ENCODE data around the gene ARID1B. TPM values are rescaled to one million over a fixed set of nuclear protein-coding genes. Genes with fewer than 3 reads are reported as not detected.
A peak's percentile ranks its signal among the peaks of the same experiment; 100 is the strongest.

The ARID1B gene
- total and polyA plus RNA-seq, 2 of the 13 experiments (the other 11 are each of a cell fraction or from before 2014, with no cell fraction given) = 20.1 to 32.6 TPM

GRCh38 chr6:156953479-156954146 lies 176.4 kb downstream of the ARID1B start (continued):
- TF ChIP-seq ZNF567 (CRISPR knock-in tag; IDR thresholded peaks at IDR 0.05; ENCODE audit: borderline replicate concordance) = no peak
- TF ChIP-seq ZFY (CRISPR knock-in tag; IDR thresholded peaks at IDR 0.05) = 0 out of 2 replicates have a peak, but pooled peaks have one; percentile 26
- TF ChIP-seq EEA1 (CRISPR knock-in tag; IDR thresholded peaks at IDR 0.05; ENCODE audit: borderline replicate concordance) = no peak
- no peak for TF ChIP-seq NFATC3 (CRISPR knock-in tag; IDR thresholded peaks at IDR 0.05)
- no peak for TF ChIP-seq MED13 (CRISPR knock-in tag; IDR thresholded peaks at IDR 0.05)
- TF ChIP-seq GFI1 (CRISPR knock-in tag; IDR thresholded peaks at IDR 0.05; ENCODE audit: borderline replicate concordance) = peak; percentile 30; the same call in 1 of the 2 replicates
- no peak for TF ChIP-seq ZNF674 (CRISPR knock-in tag; IDR thresholded peaks at IDR 0.05; ENCODE audit: low read depth)
- no peak for TF ChIP-seq SIX4 (CRISPR knock-in tag; IDR thresholded peaks at IDR 0.05)
- TF ChIP-seq RXRB (CRISPR knock-in tag; IDR thresholded peaks at IDR 0.05; ENCODE audit: borderline replicate concordance) = 0 out of 2 replicates have a peak, but pooled peaks have one; percentile 25
- TF ChIP-seq IKZF5 (CRISPR knock-in tag; IDR thresholded peaks at IDR 0.05) = peak; percentile 54; the same call in 1 of the 2 replicates
- TF ChIP-seq ZNF766 (CRISPR knock-in tag; IDR thresholded peaks at IDR 0.05; ENCODE audit: borderline replicate concordance) = no peak
- peak; percentile 92 for TF ChIP-seq RFX1 (IDR thresholded peaks at IDR 0.05)
- no peak for TF ChIP-seq ZNF784 (CRISPR knock-in tag; IDR thresholded peaks at IDR 0.05; ENCODE audit: borderline replicate concordance)
- TF ChIP-seq CEBPG (CRISPR knock-in tag; IDR thresholded peaks at IDR 0.05) = 0 out of 2 replicates have a peak, but pooled peaks have one; percentile 15
- TF ChIP-seq NFYC (CRISPR knock-in tag; IDR thresholded peaks at IDR 0.05) = no peak
- no peak for TF ChIP-seq CHCHD3 (CRISPR knock-in tag; IDR thresholded peaks at IDR 0.05)
- no peak for TF ChIP-seq NFE2L2 (IDR thresholded peaks at IDR 0.05; ENCODE audit: low read length)
- no peak for TF ChIP-seq NCOA5 (CRISPR knock-in tag; IDR thresholded peaks at IDR 0.05)
- no peak for TF ChIP-seq ZNF317 (CRISPR knock-in tag; IDR thresholded peaks at IDR 0.05)
- TF ChIP-seq E2F1 (CRISPR knock-in tag; IDR thresholded peaks at IDR 0.05) = no peak
- no peak for TF ChIP-seq ZNF619 (CRISPR knock-in tag; IDR thresholded peaks at IDR 0.05)
- TF ChIP-seq FUBP1 (CRISPR knock-in tag; IDR thresholded peaks at IDR 0.05; ENCODE audit: borderline replicate concordance) = no peak
- no peak for TF ChIP-seq ZSCAN5A (CRISPR knock-in tag; IDR thresholded peaks at IDR 0.05; ENCODE audit: borderline replicate concordance)
- TF ChIP-seq ZNF292 (CRISPR knock-in tag; IDR thresholded peaks at IDR 0.05; ENCODE audit: borderline replicate concordance, low read depth) = no peak
- TF ChIP-seq NAIF1 (CRISPR knock-in tag; IDR thresholded peaks at IDR 0.05; ENCODE audit: borderline replicate concordance) = no peak
- no peak for TF ChIP-seq ZNF207 (IDR thresholded peaks at IDR 0.05; ENCODE audit: borderline replicate concordance)
